Measurements from ENCODE around the gene PDXP. TPM values are rescaled to one million over a fixed set of nuclear protein-coding genes. Genes with fewer than 3 reads are reported as not detected.

PDXP gene
- total and polyA plus RNA-seq, 2 of the 13 experiments (the other 11 are each of a cell fraction or from before 2014, with no cell fraction given) = 58.2 to 70.6 TPM

DNA sequence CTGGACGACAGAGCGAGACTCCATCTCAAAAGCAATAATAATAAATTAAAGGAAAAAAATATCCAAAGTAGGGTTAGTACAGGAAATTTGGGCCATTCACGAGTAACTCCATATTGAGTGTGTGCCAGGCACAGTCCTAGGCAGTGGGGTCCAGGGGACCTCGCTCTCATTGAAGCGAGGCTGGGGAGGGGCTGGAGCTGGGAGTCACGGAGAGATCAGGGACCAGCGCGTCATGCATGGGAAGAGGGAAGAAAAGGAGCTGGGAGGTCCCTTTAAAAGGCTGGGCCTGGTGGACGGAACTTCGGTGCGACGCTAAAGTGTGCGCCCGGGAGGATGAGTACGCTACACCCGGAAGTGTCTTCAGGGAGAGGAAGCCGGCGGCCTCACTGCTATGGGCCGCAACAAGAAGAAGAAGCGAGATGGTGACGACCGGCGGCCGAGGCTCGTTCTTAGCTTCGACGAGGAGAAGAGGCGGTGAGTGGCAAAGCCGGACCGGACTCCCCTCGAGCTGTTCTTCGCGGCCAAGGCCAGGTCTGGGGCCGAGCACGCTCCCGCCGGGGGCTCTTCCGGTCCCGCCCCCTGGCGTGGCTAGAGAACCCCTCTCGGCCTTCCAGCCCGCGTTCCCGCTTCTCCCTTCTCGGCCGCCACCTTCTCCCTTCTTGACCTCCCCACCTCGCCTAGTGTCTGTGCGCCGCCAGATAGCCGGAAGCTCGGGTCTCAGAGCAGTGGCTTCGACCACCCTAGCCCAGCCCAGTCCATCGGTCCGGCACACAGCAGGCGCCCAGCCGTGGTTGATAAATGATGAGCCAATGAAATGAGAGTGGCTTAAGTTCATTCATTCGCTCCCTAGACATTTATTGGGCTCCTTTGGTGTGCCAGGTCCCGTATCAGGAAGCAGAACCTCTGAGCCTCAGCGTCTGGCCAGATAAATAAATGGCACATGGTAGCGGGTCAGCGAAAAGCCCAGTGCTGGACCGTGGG is 27.8 kb downstream of the PDXP start, which contains the start of gene NOL12 (continued):
- TF ChIP-seq, protein P1, sequence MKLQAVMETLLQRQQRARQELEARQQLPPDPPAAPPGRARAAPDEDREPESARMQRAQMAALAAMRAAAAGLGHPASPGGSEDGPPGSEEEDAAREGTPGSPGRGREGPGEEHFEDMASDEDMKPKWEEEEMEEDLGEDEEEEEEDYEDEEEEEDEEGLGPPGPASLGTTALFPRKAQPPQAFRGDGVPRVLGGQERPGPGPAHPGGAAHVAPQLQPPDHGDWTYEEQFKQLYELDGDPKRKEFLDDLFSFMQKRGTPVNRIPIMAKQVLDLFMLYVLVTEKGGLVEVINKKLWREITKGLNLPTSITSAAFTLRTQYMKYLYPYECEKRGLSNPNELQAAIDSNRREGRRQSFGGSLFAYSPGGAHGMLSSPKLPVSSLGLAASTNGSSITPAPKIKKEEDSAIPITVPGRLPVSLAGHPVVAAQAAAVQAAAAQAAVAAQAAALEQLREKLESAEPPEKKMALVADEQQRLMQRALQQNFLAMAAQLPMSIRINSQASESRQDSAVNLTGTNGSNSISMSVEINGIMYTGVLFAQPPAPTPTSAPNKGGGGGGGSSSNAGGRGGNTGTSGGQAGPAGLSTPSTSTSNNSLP (IDR thresholded peaks at IDR 0.05; ENCODE audit: low read depth, low read length) = no peak
- TF ChIP-seq CBX1 (IDR thresholded peaks at IDR 0.05; ENCODE audit: low read depth) (peak; percentile 80), KLF16 (CRISPR knock-in tag; IDR thresholded peaks at IDR 0.05) (peak; percentile 78 to 96; a peak in 3 of 4 replicates), MIXL1 (CRISPR knock-in tag; IDR thresholded peaks at IDR 0.05) (peak; percentile 67; the same call in 1 of the 2 replicates), SP140L (CRISPR knock-in tag; IDR thresholded peaks at IDR 0.05; ENCODE audit: borderline replicate concordance) (no peak), ZNF329 (CRISPR knock-in tag; IDR thresholded peaks at IDR 0.05; ENCODE audit: low read depth) (no peak), POLR2G (IDR thresholded peaks at IDR 0.05; ENCODE audit: low read depth, low read length) (peak; percentile 76), GLI4 (CRISPR knock-in tag; IDR thresholded peaks at IDR 0.05; ENCODE audit: borderline replicate concordance) (no peak), SOX5 (CRISPR knock-in tag; IDR thresholded peaks at IDR 0.05; ENCODE audit: borderline replicate concordance) (peak; percentile 39; the same call in 1 of the 2 replicates), MAZ (IDR thresholded peaks at IDR 0.05; ENCODE audit: borderline replicate concordance, low read depth, low read length) (0 out of 2 replicates have a peak, but pooled peaks have one; percentile 70), MAZ (CRISPR knock-in tag; IDR thresholded peaks at IDR 0.05; ENCODE audit: low read depth) (peak; percentile 91), SP1 (IDR thresholded peaks at IDR 0.05) (peak; percentile 61; the same call in 1 of the 2 replicates), SP1 (CRISPR knock-in tag; IDR thresholded peaks at IDR 0.05) (peak; percentile 100), WIZ (CRISPR knock-in tag; IDR thresholded peaks at IDR 0.05) (peak; percentile 51; the same call in 1 of the 2 replicates), MZF1 (CRISPR knock-in tag; IDR thresholded peaks at IDR 0.05; ENCODE audit: borderline replicate concordance) (0 out of 2 replicates have a peak, but pooled peaks have one; percentile 24), ARID2 (CRISPR knock-in tag; IDR thresholded peaks at IDR 0.05; ENCODE audit: borderline replicate concordance) (peak; percentile 31; the same call in 1 of the 2 replicates)
- TF ChIP-seq, protein P2, sequence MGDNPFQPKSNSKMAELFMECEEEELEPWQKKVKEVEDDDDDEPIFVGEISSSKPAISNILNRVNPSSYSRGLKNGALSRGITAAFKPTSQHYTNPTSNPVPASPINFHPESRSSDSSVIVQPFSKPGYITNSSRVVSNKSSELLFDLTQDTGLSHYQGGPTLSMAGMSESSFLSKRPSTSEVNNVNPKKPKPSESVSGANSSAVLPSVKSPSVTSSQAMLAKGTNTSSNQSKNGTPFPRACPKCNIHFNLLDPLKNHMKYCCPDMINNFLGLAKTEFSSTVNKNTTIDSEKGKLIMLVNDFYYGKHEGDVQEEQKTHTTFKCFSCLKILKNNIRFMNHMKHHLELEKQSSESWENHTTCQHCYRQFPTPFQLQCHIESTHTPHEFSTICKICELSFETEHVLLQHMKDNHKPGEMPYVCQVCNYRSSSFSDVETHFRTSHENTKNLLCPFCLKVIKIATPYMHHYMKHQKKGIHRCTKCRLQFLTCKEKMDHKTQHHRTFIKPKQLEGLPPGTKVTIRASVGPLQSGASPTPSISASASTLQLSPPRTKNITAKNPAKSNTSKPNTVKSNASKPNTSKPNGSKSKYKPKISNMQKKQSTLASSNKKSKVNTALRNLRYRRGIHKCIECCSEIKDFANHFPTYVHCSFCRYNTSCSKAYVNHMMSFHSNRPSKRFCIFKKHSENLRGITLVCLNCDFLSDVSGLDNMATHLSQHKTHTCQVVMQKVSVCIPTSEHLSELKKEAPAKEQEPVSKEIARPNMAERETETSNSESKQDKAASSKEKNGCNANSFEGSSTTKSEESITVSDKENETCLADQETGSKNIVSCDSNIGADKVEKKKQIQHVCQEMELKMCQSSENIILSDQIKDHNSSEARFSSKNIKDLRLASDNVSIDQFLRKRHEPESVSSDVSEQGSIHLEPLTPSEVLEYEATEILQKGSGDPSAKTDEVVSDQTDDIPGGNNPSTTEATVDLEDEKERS (CRISPR knock-in tag; IDR thresholded peaks at IDR 0.05) = peak; percentile 47; the same call in 1 of the 2 replicates
- TF ChIP-seq, protein P3, sequence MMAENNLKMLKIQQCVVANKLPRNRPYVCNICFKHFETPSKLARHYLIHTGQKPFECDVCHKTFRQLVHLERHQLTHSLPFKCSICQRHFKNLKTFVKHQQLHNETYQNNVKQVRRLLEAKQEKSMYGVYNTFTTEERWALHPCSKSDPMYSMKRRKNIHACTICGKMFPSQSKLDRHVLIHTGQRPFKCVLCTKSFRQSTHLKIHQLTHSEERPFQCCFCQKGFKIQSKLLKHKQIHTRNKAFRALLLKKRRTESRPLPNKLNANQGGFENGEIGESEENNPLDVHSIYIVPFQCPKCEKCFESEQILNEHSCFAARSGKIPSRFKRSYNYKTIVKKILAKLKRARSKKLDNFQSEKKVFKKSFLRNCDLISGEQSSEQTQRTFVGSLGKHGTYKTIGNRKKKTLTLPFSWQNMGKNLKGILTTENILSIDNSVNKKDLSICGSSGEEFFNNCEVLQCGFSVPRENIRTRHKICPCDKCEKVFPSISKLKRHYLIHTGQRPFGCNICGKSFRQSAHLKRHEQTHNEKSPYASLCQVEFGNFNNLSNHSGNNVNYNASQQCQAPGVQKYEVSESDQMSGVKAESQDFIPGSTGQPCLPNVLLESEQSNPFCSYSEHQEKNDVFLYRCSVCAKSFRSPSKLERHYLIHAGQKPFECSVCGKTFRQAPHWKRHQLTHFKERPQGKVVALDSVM (CRISPR knock-in tag; IDR thresholded peaks at IDR 0.05) = peak; percentile 70
- TF ChIP-seq, protein P4, sequence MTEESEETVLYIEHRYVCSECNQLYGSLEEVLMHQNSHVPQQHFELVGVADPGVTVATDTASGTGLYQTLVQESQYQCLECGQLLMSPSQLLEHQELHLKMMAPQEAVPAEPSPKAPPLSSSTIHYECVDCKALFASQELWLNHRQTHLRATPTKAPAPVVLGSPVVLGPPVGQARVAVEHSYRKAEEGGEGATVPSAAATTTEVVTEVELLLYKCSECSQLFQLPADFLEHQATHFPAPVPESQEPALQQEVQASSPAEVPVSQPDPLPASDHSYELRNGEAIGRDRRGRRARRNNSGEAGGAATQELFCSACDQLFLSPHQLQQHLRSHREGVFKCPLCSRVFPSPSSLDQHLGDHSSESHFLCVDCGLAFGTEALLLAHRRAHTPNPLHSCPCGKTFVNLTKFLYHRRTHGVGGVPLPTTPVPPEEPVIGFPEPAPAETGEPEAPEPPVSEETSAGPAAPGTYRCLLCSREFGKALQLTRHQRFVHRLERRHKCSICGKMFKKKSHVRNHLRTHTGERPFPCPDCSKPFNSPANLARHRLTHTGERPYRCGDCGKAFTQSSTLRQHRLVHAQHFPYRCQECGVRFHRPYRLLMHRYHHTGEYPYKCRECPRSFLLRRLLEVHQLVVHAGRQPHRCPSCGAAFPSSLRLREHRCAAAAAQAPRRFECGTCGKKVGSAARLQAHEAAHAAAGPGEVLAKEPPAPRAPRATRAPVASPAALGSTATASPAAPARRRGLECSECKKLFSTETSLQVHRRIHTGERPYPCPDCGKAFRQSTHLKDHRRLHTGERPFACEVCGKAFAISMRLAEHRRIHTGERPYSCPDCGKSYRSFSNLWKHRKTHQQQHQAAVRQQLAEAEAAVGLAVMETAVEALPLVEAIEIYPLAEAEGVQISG (CRISPR knock-in tag; IDR thresholded peaks at IDR 0.05) = peak; percentile 96

All from HepG2 (cell line).